ENCODE data around the gene GOLT1A.
"Not testable (repeated sequence)": the region's sequence is repeated elsewhere in the genome, so short reads cannot be mapped to it uniquely, and the experiment has no call there.

Gene GOLT1A

DNA sequence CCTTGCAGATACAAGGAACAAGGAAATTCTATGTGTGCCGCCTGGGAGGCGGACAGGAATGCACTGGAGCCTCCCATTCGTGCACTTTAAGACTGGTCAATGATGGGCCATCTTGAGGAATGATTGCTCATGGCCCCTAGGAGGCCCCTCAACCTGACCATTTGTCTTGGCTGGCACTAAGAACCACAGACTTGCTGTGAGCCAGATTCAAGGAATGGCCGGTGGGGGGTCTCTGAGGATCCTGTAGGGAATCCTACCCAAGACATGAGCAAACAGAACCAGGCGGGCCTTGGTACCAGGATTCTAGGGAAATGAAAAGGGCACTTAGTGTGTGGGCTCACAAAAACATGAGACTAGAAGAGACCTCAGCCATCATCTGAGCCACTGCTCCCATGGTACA lies 28.1 kb upstream of the GOLT1A start:
- H3K4me3 ChIP-seq (ENCODE audit: low read depth, low read length, poor library complexity, severe bottlenecking) = no peak overlapping the region
- no peak for TF ChIP-seq EZH2 (IDR thresholded peaks at IDR 0.05; ENCODE audit: borderline replicate concordance, low read length)
- TF ChIP-seq, protein P1, sequence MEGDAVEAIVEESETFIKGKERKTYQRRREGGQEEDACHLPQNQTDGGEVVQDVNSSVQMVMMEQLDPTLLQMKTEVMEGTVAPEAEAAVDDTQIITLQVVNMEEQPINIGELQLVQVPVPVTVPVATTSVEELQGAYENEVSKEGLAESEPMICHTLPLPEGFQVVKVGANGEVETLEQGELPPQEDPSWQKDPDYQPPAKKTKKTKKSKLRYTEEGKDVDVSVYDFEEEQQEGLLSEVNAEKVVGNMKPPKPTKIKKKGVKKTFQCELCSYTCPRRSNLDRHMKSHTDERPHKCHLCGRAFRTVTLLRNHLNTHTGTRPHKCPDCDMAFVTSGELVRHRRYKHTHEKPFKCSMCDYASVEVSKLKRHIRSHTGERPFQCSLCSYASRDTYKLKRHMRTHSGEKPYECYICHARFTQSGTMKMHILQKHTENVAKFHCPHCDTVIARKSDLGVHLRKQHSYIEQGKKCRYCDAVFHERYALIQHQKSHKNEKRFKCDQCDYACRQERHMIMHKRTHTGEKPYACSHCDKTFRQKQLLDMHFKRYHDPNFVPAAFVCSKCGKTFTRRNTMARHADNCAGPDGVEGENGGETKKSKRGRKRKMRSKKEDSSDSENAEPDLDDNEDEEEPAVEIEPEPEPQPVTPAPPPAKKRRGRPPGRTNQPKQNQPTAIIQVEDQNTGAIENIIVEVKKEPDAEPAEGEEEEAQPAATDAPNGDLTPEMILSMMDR (IDR thresholded peaks at IDR 0.05; ENCODE audit: low read length) = no peak
- H3F3A ChIP-seq (ENCODE audit: insufficient read depth, low read length) = no peaks in the 10 kb centered on the region

DNA sequence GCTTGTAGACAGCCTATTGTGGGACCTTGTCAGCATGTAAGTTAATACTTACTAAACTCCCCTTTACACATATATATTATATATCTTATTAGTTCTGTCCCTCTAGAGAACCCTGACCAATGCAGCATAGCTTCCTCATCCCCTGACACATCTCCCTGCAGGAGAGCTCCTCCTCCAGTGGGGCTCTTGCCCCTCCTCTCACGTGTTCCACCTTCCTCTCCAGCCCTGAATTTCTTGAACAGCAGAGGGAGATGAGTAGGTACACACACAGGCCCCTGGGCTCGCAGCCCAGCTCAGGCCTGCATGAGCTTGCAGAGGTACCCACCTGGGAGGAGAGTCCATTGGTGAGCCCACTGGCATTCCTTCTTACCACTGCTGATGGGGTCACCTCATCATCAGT lies 27.3 kb upstream of the GOLT1A start:
- Histone ChIP-seq H3K27ac (ENCODE audit: low read depth, low read length, poor library complexity, severe bottlenecking) (no peak overlapping the region), H4K20me1 (ENCODE audit: insufficient read depth, low read length) (no peaks in the 10 kb centered on the region), H3K9ac (ENCODE audit: low read length) (no peak overlapping the region), H3K36me3 (ENCODE audit: insufficient read depth, low read length) (no peaks in the 10 kb centered on the region), H3K4me2 (ENCODE audit: low read length) (no peak overlapping the region), H3K79me2 (ENCODE audit: insufficient read depth, low read length) (no peaks in the 10 kb centered on the region), H3K4me3 (ENCODE audit: low read depth, low read length, poor library complexity, severe bottlenecking) (no peak overlapping the region), H3K27me3 (ENCODE audit: insufficient read depth, low read length) (no peaks in the 10 kb centered on the region; the same call in 1 of the 2 replicates), H3K4me1 (ENCODE audit: insufficient read depth, low read length, severe bottlenecking) (no peaks in the 10 kb centered on the region), H2AFZ (ENCODE audit: low read length) (no peak overlapping the region), H3K9me2 (ENCODE audit: low read depth, low read length) (no peaks in the 10 kb centered on the region), H3K9me3 (ENCODE audit: low read length) (no peaks in the 10 kb centered on the region), H3F3A (ENCODE audit: insufficient read depth, low read length) (no peaks in the 10 kb centered on the region)
- TF ChIP-seq EZH2 (IDR thresholded peaks at IDR 0.05; ENCODE audit: borderline replicate concordance, low read length) = no peak
- TF ChIP-seq, protein P1 (IDR thresholded peaks at IDR 0.05; ENCODE audit: low read length) = no peak

More for the DNA sequence above, 28.1 kb upstream of the GOLT1A start:
- H3K9me2 ChIP-seq (ENCODE audit: low read depth, low read length) = no peaks in the 10 kb centered on the region
- no peaks in the 10 kb centered on the region for H3K79me2 ChIP-seq (ENCODE audit: insufficient read depth, low read length)
- no peak overlapping the region for H2AFZ ChIP-seq (ENCODE audit: low read length)
- no peak overlapping the region for H3K9ac ChIP-seq (ENCODE audit: low read length)
- no peaks in the 10 kb centered on the region; the same call in 1 of the 2 replicates for H3K27me3 ChIP-seq (ENCODE audit: insufficient read depth, low read length)
- H3K4me2 ChIP-seq (ENCODE audit: low read length) = no peak overlapping the region
- H4K20me1 ChIP-seq (ENCODE audit: insufficient read depth, low read length) = no peaks in the 10 kb centered on the region
- no peak overlapping the region for H3K27ac ChIP-seq (ENCODE audit: low read depth, low read length, poor library complexity, severe bottlenecking)
- H3K36me3 ChIP-seq (ENCODE audit: insufficient read depth, low read length) = no peaks in the 10 kb centered on the region
- H3K9me3 ChIP-seq (ENCODE audit: low read length) = no peaks in the 10 kb centered on the region
- H3K4me1 ChIP-seq (ENCODE audit: insufficient read depth, low read length, severe bottlenecking) = no peaks in the 10 kb centered on the region

DNA sequence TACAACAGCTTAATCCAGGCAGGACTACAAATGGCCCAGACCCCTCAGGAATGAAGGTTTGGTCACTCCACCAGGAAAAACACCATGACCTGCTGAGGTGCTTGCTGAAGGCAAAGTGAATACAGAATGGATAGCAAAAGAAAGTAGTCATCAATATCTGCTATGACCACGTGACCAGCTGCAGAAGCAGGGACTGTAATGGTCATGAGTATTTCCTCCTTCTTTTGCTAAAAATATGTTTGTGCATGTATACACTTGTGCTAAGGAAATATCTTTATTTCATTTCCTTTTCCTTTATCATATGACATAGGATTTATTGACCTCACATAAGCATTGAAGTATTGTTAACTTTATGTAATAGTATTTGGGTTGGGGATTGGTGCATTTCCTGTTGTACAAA lies 26.4 kb upstream of the GOLT1A start:
- H4K20me1 ChIP-seq (ENCODE audit: insufficient read depth, low read length) = no peaks in the 10 kb centered on the region
- H3K36me3 ChIP-seq (ENCODE audit: insufficient read depth, low read length) = no peaks in the 10 kb centered on the region
- TF ChIP-seq EZH2 (IDR thresholded peaks at IDR 0.05; ENCODE audit: borderline replicate concordance, low read length) = no peak
- TF ChIP-seq, protein P1 (IDR thresholded peaks at IDR 0.05; ENCODE audit: low read length) = no peak
- no peaks in the 10 kb centered on the region; the same call in 1 of the 2 replicates for H3K27me3 ChIP-seq (ENCODE audit: insufficient read depth, low read length)
- H3K4me3 ChIP-seq (ENCODE audit: low read depth, low read length, poor library complexity, severe bottlenecking) = no peak overlapping the region
- no peaks in the 10 kb centered on the region for H3F3A ChIP-seq (ENCODE audit: insufficient read depth, low read length)
- H3K4me2 ChIP-seq (ENCODE audit: low read length) = no peak overlapping the region
- H3K9ac ChIP-seq (ENCODE audit: low read length) = no peak overlapping the region
- no peaks in the 10 kb centered on the region for H3K9me3 ChIP-seq (ENCODE audit: low read length)
- H3K79me2 ChIP-seq (ENCODE audit: insufficient read depth, low read length) = no peaks in the 10 kb centered on the region
- H3K4me1 ChIP-seq (ENCODE audit: insufficient read depth, low read length, severe bottlenecking) = no peaks in the 10 kb centered on the region
- H2AFZ ChIP-seq (ENCODE audit: low read length) = no peak overlapping the region
- no peaks in the 10 kb centered on the region for H3K9me2 ChIP-seq (ENCODE audit: low read depth, low read length)
- H3K27ac ChIP-seq (ENCODE audit: low read depth, low read length, poor library complexity, severe bottlenecking) = no peak overlapping the region

DNA sequence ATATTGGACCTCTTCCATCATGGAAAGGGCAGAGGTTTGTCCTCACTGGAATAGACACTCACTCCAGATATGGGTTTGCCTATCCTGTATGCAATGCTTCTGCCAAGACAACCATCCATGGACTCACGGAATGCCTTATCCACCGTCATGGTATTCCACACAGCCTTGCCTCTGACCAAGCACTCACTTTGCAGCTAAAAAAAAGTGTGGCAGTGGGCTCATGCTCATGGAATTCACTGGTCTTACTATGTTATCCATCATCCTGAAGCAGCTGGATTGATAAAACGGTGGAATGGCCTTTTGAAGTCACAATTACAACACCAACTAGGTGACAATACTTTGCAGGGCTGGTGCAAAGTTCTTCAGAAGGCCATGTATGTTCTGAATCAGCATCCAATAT lies 25.6 kb upstream of the GOLT1A start:
- H3K4me1 ChIP-seq (ENCODE audit: insufficient read depth, low read length, severe bottlenecking); H3K9me3 ChIP-seq (ENCODE audit: low read length); H2AFZ ChIP-seq (ENCODE audit: low read length); H3K36me3 ChIP-seq (ENCODE audit: insufficient read depth, low read length); H3K4me3 ChIP-seq (ENCODE audit: low read depth, low read length, poor library complexity, severe bottlenecking); H3F3A ChIP-seq (ENCODE audit: insufficient read depth, low read length); H4K20me1 ChIP-seq (ENCODE audit: insufficient read depth, low read length); H3K9me2 ChIP-seq (ENCODE audit: low read depth, low read length); H3K27ac ChIP-seq (ENCODE audit: low read depth, low read length, poor library complexity, severe bottlenecking); H3K27me3 ChIP-seq (ENCODE audit: insufficient read depth, low read length); H3K9ac ChIP-seq (ENCODE audit: low read length); H3K79me2 ChIP-seq (ENCODE audit: insufficient read depth, low read length); H3K4me2 ChIP-seq (ENCODE audit: low read length): not testable (repeated sequence)

DNA sequence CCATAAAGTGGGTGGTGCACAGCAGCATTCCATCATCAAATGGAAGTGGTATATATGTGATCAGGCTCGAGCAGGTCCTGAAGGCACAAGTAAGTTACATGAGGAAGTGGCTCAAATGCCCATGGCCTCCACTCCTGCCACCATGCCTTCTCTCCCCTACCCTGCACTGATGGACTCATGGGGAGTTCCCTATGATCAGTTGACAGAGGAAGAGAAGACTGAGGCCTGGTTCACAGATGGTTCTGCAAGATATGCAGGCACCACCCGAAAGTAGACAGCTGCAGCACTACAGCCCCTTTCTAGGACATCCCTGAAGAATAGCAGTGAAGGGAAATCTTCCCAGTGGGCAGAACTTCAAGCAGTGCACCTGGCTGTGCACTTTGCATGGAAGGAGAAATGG lies 24.7 kb upstream of the GOLT1A start:
- H3K9me3 ChIP-seq (ENCODE audit: low read length); H3K79me2 ChIP-seq (ENCODE audit: insufficient read depth, low read length); H3K27ac ChIP-seq (ENCODE audit: low read depth, low read length, poor library complexity, severe bottlenecking); H3K9me2 ChIP-seq (ENCODE audit: low read depth, low read length); H3F3A ChIP-seq (ENCODE audit: insufficient read depth, low read length); H3K36me3 ChIP-seq (ENCODE audit: insufficient read depth, low read length); H3K4me1 ChIP-seq (ENCODE audit: insufficient read depth, low read length, severe bottlenecking); H3K27me3 ChIP-seq (ENCODE audit: insufficient read depth, low read length); H3K9ac ChIP-seq (ENCODE audit: low read length); H3K4me3 ChIP-seq (ENCODE audit: low read depth, low read length, poor library complexity, severe bottlenecking); H3K4me2 ChIP-seq (ENCODE audit: low read length); H4K20me1 ChIP-seq (ENCODE audit: insufficient read depth, low read length); H2AFZ ChIP-seq (ENCODE audit: low read length): not testable (repeated sequence)
